H1 (cell line): ENCODE results near the gene NDUFB8. TPM values are rescaled to one million over a fixed set of nuclear protein-coding genes. Genes with fewer than 3 reads are reported as not detected.

Experiments used
- POLR2AphosphoS5 ChIP-seq: IDR thresholded peaks from 2 replicates; pipeline ENCODE4 v1.6.1; 2011; ENCODE audit warnings: low read depth, low read length
- TBP ChIP-seq: IDR thresholded peaks from 2 replicates; pipeline ENCODE4 v1.6.1; 2011; ENCODE audit warnings: low read depth, low read length, improper control_type of control experiment
- polyA plus RNA-seq, 7 experiments: library from polyadenylated mRNA; depleted of rRNA in 3 of 7; stranded (reverse) in 5 of 7; unstranded in 2 of 7; fragments of >200 nt in 5 of 7; fragments of 200-250 nt in 2 of 7; gene quantifications; 1 replicate in 5 of 7; 2 replicates in 1 of 7; 4 replicates in 1 of 7; pipeline versions ENCODE4 v1.2.1 to v1.2.3, GENCODE V29; 2011 to 2013; ENCODE audit warnings: missing spikeins in 2 of 7, mixed read lengths in 2 of 7
- total RNA-seq: library from RNA; stranded (reverse); fragmentation: NEBNext Ultra II Directional; extraction: Animal tissue kit (Norgen Biotek cat#: 25700); gene quantifications from 2 replicates; pipeline ENCODE4 v1.2.1, GENCODE V29; 2021

The NDUFB8 gene
- total and polyA plus RNA-seq, 2 of the 8 experiments (the other 6 are each of a cell fraction or from before 2014, with no cell fraction given), result 175 to 455 TPM

- TF ChIP-seq POLR2AphosphoS5 (no peak), TBP (no peak)
These were observed 26.7 kb downstream of the NDUFB8 start (continued) for GRCh38 chr10:100502926-100503494.
